GM19395 (cell line): Measurements from ENCODE around the gene IQGAP2.

Experiments
- ATAC-seq: cut with Tn5 transposase; IDR thresholded peaks from one replicate; pipeline ENCODE4 v1.9.1; 2021; ENCODE audit warnings: mild to moderate bottlenecking, moderate library complexity; ENCODE audit not compliant: unreplicated experiment

The IQGAP2 gene

GRCh38 chr5:76476474-76477038, 73.5 kb downstream of the IQGAP2 start:
- no peak for ATAC-seq

- ATAC-seq, result no peak
Measured at GRCh38 chr5:76477061-76477460, 74.0 kb downstream of the IQGAP2 start.

DNA sequence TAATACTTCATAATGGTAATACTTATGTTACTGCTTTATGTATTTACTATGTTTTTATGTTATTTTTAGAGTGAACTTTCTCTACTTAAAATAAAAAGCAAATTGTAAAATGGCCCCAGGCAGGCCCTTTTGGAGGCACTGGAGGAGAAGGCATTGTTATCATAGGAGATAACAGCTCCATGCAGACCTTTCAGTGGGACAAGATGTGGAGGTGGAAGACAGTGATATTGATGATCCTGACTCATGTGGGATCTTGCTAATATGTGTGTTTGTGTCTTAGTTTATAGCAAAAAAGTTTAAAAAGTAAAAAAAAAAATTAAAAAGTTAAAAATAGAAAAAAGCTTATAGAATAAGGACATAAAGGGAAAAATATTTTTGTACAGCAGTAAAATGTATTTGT, 74.5 kb downstream of the IQGAP2 start:
- ATAC-seq, result no peak

GRCh38 chr5:76479281-76479680, 76.2 kb downstream of the IQGAP2 start:
- ATAC-seq, result no peak

GRCh38 chr5:76479973-76480667, 77.0 kb downstream of the IQGAP2 start:
- ATAC-seq, result no peak

GRCh38 chr5:76482984-76483383, 79.9 kb downstream of the IQGAP2 start:
- ATAC-seq, result no peak

- no peak for ATAC-seq
Measured at GRCh38 chr5:76483433-76483832, 80.3 kb downstream of the IQGAP2 start.

- no peak for ATAC-seq
Measured at GRCh38 chr5:76483881-76484280, 80.8 kb downstream of the IQGAP2 start.

DNA sequence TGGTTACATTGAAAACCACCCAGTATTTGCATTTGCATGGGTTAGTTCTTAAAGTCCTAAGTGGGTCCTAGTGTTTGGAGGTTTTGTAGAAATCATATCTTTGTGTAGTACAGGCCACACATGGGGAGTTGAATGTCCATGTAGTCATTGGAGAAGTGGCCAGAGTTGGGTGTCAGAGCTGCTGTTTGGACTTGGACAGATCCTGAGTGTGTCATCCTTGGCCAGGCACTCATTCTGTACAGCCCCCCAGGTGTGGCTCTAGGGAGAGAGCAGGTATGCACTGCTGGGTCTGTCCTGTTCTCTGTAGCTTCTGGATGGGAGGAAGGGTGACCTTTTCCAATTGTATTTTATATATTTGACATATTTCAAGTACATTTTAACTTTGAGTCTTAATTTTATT, 82.4 kb downstream of the IQGAP2 start:
- no peak for ATAC-seq

GRCh38 chr5:76487386-76487785, 84.3 kb downstream of the IQGAP2 start:
- ATAC-seq, result no peak

- no peak for ATAC-seq
Measured at GRCh38 chr5:76487821-76488220, 84.7 kb downstream of the IQGAP2 start.

GRCh38 chr5:76488969-76489368, 85.9 kb downstream of the IQGAP2 start:
- ATAC-seq, result no peak

- ATAC-seq, result no peak
Measured at GRCh38 chr5:76489877-76490688, 87.0 kb downstream of the IQGAP2 start.

DNA sequence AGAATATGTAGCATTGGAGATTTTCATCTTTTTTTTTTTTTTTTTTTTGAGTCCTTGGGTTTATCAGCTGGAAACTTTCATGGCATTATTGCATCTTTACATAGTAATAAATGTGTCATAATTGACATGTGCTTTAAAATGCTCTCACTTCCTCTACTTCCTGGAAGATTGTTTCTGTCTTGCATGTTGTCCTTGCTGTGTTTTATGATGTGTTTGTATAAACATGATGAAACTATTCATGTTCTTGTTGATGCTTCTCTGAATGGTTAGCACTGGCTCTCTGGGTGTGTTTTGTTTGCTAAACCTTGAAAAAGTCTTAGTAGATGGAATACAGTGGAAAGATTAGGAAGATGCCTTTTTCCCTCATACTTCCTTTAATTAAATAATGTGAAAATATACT, 87.9 kb downstream of the IQGAP2 start:
- ATAC-seq, result no peak

DNA sequence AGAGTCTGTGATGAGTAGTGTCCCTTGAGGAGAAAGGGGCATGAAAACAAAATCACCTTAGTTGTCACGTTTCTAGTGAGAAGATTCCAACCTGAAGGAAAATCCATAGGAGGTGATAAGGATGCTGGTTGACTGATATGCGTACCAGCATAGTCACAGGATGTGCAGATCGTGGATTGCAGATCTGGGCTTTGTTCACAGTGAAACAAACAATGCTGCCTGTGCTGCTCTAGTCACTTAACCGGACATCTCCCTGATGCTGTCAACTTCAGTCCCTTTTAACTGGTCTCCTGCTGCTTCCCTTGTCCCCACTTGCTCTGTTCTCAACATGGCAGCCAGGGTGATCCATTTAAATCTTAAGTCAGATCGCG, 89.7 kb downstream of the IQGAP2 start:
- no peak for ATAC-seq

GRCh38 chr5:76493190-76493837, 90.2 kb downstream of the IQGAP2 start:
- no peak for ATAC-seq

DNA sequence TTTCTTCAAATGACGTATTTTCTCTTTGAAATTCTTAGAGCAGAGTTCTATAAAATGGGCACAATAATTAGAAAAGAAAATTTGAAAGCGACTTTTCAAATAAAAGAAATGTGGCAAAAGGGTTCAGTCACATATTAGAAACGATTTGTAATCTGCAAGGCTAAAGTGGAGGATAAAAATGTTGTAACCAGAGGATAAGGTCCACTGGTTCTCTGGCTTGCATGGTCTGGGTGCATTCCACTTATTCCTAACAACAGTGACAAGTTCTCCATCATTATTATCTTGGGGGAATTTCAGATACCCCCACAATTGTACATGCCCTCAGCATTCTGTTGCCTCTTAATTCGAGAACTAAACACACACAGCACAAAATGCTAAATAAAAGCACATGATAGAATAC, 91.1 kb downstream of the IQGAP2 start:
- no peak for ATAC-seq

DNA sequence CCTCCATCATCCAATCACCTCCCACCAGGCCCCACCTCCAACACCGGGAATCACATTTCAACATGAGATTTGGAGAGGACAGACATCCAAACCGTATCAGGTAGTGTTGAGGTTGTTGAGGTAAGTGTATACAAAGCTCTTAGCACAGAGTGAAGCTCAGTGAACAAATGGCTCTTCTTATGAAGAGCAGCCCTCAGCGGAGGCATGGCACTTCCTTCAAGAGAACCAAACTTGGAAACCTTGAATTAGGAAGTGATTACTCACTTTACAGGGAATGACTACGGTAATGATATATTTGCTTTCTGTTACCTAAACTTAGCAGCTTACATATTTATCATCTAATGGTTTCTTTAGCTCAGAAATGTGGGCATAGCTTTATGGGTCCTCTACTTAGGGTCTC, 92.8 kb downstream of the IQGAP2 start:
- ATAC-seq, result no peak

- no peak for ATAC-seq
Measured at GRCh38 chr5:76497065-76497460, 94.0 kb downstream of the IQGAP2 start.

DNA sequence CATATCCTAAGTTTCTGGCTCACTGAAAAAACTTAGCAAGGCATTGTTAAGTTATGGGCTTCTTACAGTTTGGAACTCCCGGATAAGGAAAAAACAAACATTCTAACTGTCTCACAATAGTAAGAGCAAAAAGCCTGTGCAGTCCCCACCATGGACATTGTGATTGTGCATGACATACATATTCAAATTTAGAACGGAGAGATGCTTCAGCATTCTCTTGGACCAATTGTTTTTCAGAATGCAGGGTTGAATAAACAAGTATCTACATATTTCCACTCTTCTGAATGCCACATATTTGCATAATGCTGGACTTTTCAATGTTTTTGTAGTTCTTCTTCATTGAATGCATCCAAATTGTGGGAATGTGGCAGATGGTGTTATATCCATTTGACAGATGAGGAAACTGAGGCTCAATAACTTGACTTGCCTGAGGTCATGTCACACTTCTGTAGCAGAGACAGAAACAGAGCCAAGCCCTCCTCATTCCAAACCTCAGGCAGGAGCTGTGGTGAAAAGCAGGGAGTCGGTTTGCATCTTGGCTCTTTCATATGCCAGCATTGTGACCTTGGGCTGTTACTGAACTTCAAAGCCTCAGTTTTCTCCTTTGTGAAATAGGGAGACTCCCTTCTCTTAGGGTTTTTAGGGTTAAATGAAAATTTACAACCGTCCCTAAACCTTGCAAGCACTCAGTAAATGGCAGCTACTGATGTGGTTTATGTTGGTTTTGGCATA, 95.1 kb downstream of the IQGAP2 start:
- no peak for ATAC-seq
